NOMO-1 (cell line): ENCODE results near the gene PTMA.
"Not testable (repeated sequence)": the region's sequence is repeated elsewhere in the genome, so short reads cannot be mapped to it uniquely, and the experiment has no call there.

Source experiments
- DNase-seq, 2 experiments: peaks; one replicate each; lab custom pipeline; 2025; ENCODE audit not compliant: unreplicated experiment in 2 of 2; lab: John Stamatoyannopoulos, UW

Gene PTMA

GRCh38 chr2:231749016-231749415, 40.7 kb downstream of the PTMA start:
- DNase-seq, result not testable (repeated sequence)

GRCh38 chr2:231751042-231751815, 42.9 kb downstream of the PTMA start:
- DNase-seq, result no peak

GRCh38 chr2:231752061-231752460, 43.7 kb downstream of the PTMA start:
- no peak for DNase-seq

- DNase-seq, result no peak
Measured at GRCh38 chr2:231761735-231762134, 53.4 kb downstream of the PTMA start.
